Smooth muscle cell (in vitro differentiated cells): Measurements from ENCODE around the gene CYP46A1. TPM values are rescaled to one million over a fixed set of nuclear protein-coding genes. Genes with fewer than 3 reads are reported as not detected.
"Not testable (repeated sequence)": the region's sequence is repeated elsewhere in the genome, so short reads cannot be mapped to it uniquely, and the experiment has no call there.

Source experiments
- DNase-seq: peaks from one replicate; lab custom pipeline; 2025; ENCODE audit not compliant: unreplicated experiment; lab: John Stamatoyannopoulos, UW
- H2AFZ ChIP-seq: fragments of 200-600 bp; sonication (generic); 2 replicates; pipeline ENCODE4 v1.6.0; 2016; ENCODE audit warnings: antibody characterized with exemption, low read depth, mild to moderate bottlenecking
- H3F3A ChIP-seq: fragments of 200-600 bp; sonication (generic); 2 replicates; pipeline ENCODE4 v1.6.0; 2017; ENCODE audit warnings: antibody characterized with exemption, low read depth
- H3K27ac ChIP-seq: fragments of 200-600 bp; sonication (generic); 2 replicates; pipeline ENCODE4 v1.5.1; 2016; ENCODE audit warnings: low read depth, mild to moderate bottlenecking
- H3K27me3 ChIP-seq: fragments of 200-600 bp; sonication (generic); 2 replicates; pipeline ENCODE4 v1.6.1; 2016; ENCODE audit warnings: low read depth, mild to moderate bottlenecking
- H3K36me3 ChIP-seq: fragments of 200-600 bp; sonication (generic); 2 replicates; pipeline ENCODE4 v1.5.1; 2016; ENCODE audit warnings: low read depth
- H3K4me1 ChIP-seq: fragments of 200-600 bp; sonication (generic); 2 replicates; pipeline ENCODE4 v1.5.1; 2016; ENCODE audit warnings: low read depth
- H3K4me2 ChIP-seq: fragments of 200-600 bp; sonication (generic); 2 replicates; pipeline ENCODE4 v1.6.0; 2016; ENCODE audit warnings: mild to moderate bottlenecking
- H3K4me3 ChIP-seq: fragments of 200-600 bp; sonication (generic); 2 replicates; pipeline ENCODE4 v1.5.1; 2016; ENCODE audit warnings: mild to moderate bottlenecking
- H3K79me2 ChIP-seq: fragments of 200-600 bp; sonication (generic); 2 replicates; pipeline ENCODE4 v1.6.0; 2016; ENCODE audit warnings: low read depth, mild to moderate bottlenecking
- H3K9ac ChIP-seq: fragments of 200-600 bp; sonication (generic); 2 replicates; pipeline ENCODE4 v1.6.0; 2016; ENCODE audit warnings: low read depth
- H3K9me3 ChIP-seq: fragments of 200-600 bp; sonication (generic); replicated peaks from 2 replicates; pipeline ENCODE4 v1.5.1; 2016; ENCODE audit warnings: low read depth
- H4K20me1 ChIP-seq: fragments of 200-600 bp; sonication (generic); 2 replicates; pipeline ENCODE4 v1.6.0; 2016; ENCODE audit warnings: low read depth
- WGBS: methylation state at CpG from one replicate; pipeline ENCODE4 v1.1.7; 2016; ENCODE audit warnings: low lambda C conversion rate; 5-methylcytosine and 5-hydroxymethylcytosine counted together
- polyA plus RNA-seq: library from polyadenylated mRNA; unstranded; fragments of >200 nt; fragmentation: Nextera tagmentation; extraction: Ambion mirVana; gene quantifications from 2 replicates; pipeline ENCODE4 v1.2.1, GENCODE V29; 2016
- total RNA-seq: library from RNA; depleted of rRNA; stranded (reverse); fragments of >200 nt; gene quantifications from 2 replicates; pipeline ENCODE4 v1.2.3, GENCODE V29; 2014
- TF ChIP-seq, protein P1 (sequence below): fragments of 200-600 bp; sonication (generic); IDR thresholded peaks from 2 replicates; pipeline ENCODE4 v1.5.1; 2017; ENCODE audit warnings: borderline replicate concordance, mild to moderate bottlenecking, antibody characterized with exemption; ENCODE audit not compliant: insufficient read depth, poor library complexity, severe bottlenecking

The CYP46A1 gene
- total and polyA plus RNA-seq, 2 experiments from 2014 or later = 0.63 to 1.0 TPM

DNA sequence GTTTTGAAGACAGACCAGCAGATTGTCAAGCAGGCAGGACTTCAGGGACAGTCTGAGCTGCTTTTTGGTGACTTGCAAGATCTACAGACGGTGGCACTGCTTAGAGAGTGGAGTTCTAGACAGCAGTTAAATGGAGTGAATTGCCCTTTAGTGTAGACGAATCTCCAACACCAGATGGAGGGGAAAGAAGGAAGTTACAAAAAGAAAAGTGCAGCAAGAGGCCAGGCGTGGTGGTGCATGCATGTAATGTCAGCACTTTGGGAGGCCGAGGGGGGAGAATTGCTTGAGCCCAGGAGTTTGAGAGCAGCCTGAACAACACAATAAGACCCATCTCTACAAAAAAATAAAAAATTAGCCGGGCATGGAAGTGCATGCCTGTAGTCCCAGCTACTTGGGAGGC is 47.6 kb upstream of the CYP46A1 start:
- TF ChIP-seq, protein P1, sequence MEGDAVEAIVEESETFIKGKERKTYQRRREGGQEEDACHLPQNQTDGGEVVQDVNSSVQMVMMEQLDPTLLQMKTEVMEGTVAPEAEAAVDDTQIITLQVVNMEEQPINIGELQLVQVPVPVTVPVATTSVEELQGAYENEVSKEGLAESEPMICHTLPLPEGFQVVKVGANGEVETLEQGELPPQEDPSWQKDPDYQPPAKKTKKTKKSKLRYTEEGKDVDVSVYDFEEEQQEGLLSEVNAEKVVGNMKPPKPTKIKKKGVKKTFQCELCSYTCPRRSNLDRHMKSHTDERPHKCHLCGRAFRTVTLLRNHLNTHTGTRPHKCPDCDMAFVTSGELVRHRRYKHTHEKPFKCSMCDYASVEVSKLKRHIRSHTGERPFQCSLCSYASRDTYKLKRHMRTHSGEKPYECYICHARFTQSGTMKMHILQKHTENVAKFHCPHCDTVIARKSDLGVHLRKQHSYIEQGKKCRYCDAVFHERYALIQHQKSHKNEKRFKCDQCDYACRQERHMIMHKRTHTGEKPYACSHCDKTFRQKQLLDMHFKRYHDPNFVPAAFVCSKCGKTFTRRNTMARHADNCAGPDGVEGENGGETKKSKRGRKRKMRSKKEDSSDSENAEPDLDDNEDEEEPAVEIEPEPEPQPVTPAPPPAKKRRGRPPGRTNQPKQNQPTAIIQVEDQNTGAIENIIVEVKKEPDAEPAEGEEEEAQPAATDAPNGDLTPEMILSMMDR = no peak
- Histone ChIP-seq H3K27me3 (no peaks in the 10 kb centered on the region), H3K36me3 (no peaks in the 10 kb centered on the region), H3K79me2 (no peaks in the 10 kb centered on the region), H3F3A (no peaks in the 10 kb centered on the region), H3K4me2 (no peak overlapping the region), H3K9ac (no peak overlapping the region), H3K27ac (no peak overlapping the region), H3K4me3 (no peak overlapping the region), H4K20me1 (no peaks in the 10 kb centered on the region), H3K4me1 (no peaks in the 10 kb centered on the region), H2AFZ (no peak overlapping the region), H3K9me3 (no peaks in the 10 kb centered on the region)
- DNase-seq = no peak
- 81% methylated on average over 5 of the region's 5 CpGs for WGBS

DNA sequence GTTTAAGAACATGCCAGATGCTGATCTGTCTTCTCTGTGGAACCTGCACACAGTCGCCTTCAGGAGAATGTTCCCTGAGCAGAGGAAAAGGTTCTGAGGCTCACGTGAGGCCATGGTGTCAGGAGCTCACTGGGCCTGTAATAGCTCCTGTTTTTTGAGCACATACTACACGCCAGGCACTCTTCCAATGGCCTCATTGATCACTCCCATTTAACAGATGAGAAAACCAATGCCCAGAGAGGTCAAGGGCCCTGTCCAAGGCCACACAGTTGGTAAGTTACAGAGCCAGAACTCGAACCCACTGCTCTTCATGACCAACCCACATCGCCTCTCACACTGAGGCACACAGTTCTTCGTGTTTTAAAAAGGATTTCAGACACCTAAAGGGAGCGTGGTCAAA is 46.5 kb upstream of the CYP46A1 start:
- no peak overlapping the region for H3K4me3 ChIP-seq
- H3K4me1 ChIP-seq = no peaks in the 10 kb centered on the region
- H3K36me3 ChIP-seq = no peaks in the 10 kb centered on the region
- no peaks in the 10 kb centered on the region for H3K27me3 ChIP-seq
- no peak overlapping the region for H3K9ac ChIP-seq
- 91% methylated on average over 7 of the region's 7 CpGs for WGBS
- no peaks in the 10 kb centered on the region for H4K20me1 ChIP-seq
- TF ChIP-seq, protein P1 = no peak
- no peak overlapping the region for H3K4me2 ChIP-seq
- H3F3A ChIP-seq = no peaks in the 10 kb centered on the region
- H3K9me3 ChIP-seq = no peaks in the 10 kb centered on the region
- H3K79me2 ChIP-seq = no peaks in the 10 kb centered on the region
- no peak overlapping the region for H2AFZ ChIP-seq
- no peak for DNase-seq
- H3K27ac ChIP-seq = no peak overlapping the region

DNA sequence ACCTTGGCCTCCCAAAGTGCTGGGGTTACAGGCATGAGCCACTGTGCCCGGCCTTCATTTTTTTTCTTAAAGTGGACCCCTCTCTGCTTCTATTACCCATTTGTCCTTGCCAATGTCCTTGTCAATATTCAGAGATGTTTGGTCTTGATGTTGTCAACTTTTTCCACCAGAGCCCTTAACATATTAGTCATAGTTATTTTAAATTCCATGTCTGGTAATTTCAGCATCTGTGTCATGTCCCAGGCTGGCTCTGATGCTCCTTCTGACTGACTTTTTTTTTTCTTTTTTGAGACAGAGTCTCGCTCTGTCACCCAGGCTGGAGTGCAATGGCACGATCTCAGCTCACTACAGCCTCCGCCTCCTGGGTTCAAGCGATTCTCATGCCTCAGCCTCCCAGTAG is 41.3 kb upstream of the CYP46A1 start:
- not testable (repeated sequence) for H3K36me3 ChIP-seq, H4K20me1 ChIP-seq, H3F3A ChIP-seq, DNase-seq, H3K9me3 ChIP-seq, H3K4me1 ChIP-seq, H3K79me2 ChIP-seq, H3K27me3 ChIP-seq, H2AFZ ChIP-seq, H3K4me3 ChIP-seq
- WGBS = 41% methylated on average over 5 of the region's 5 CpGs
- H3K27ac ChIP-seq = peak overlapping the region; percentile 65
- H3K9ac ChIP-seq = peak overlapping the region; percentile 27
- peak overlapping the region; percentile 9 for H3K4me2 ChIP-seq

DNA sequence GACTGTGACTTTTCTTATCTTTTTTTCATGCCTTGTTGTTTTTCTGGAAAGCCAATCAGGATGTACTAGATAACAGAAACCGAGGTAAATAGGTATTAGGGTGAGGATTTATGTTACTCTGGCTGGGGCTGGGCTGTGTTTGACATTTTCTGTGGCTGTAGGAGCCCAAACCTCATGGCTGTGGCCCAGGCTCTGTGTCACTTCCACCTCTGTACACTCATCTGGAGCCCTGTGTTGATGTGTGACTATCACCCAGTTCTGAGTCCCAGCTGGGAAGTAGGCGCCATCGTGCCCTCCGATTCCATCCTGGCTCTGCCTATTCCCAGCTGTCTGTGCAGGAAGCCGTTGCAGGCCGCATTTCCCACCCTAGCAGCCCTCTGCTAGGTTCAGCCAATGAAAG is 40.8 kb upstream of the CYP46A1 start:
- Histone ChIP-seq H3K4me3 (no peak overlapping the region), H4K20me1 (no peaks in the 10 kb centered on the region), H3K9ac (peak overlapping the region; percentile 27), H3K36me3 (no peaks in the 10 kb centered on the region), H3K79me2 (no peaks in the 10 kb centered on the region), H3K27me3 (no peaks in the 10 kb centered on the region), H3K27ac (peak overlapping the region; percentile 65), H3K9me3 (no peaks in the 10 kb centered on the region), H3F3A (no peaks in the 10 kb centered on the region), H3K4me1 (peaks cover 7% of the 10 kb centered on the region), H3K4me2 (no peak overlapping the region), H2AFZ (no peak overlapping the region)
- TF ChIP-seq, protein P1 = no peak
- WGBS = 69% methylated on average over 6 of the region's 6 CpGs
- DNase-seq = no peak
